Stimulated activated naive CD8-positive, alpha-beta T cell treated with anti-CD3 and anti-CD28 coated beads, Interleukin-15, Interleukin-2, amounts not matched to agents 100 ng/mL and 50 ng/mL, for 24 hours (primary cell): Measurements from ENCODE around the gene SHISAL2A.
"Not testable (repeated sequence)": the region's sequence is repeated elsewhere in the genome, so short reads cannot be mapped to it uniquely, and the experiment has no call there.

ENCODE experiments used
- H3K27ac Mint-ChIP-seq: one replicate; pipeline ENCODE4 v1.8.0; 2021; ENCODE audit warnings: mild to moderate bottlenecking, mixed read lengths
- H3K27me3 Mint-ChIP-seq: one replicate; pipeline ENCODE4 v1.8.0; 2021; ENCODE audit warnings: mixed read lengths
- H3K36me3 Mint-ChIP-seq: one replicate; pipeline ENCODE4 v1.8.0; 2021; ENCODE audit warnings: low read depth, mixed read lengths
- H3K4me1 Mint-ChIP-seq: one replicate; pipeline ENCODE4 v1.8.0; 2021; ENCODE audit warnings: low read depth, mixed read lengths
- H3K4me3 Mint-ChIP-seq: one replicate; pipeline ENCODE4 v1.8.0; 2021; ENCODE audit warnings: mild to moderate bottlenecking, mixed read lengths
- H3K9me3 Mint-ChIP-seq: one replicate; pipeline ENCODE4 v1.8.0; 2021; ENCODE audit warnings: mixed read lengths

SHISAL2A gene

DNA sequence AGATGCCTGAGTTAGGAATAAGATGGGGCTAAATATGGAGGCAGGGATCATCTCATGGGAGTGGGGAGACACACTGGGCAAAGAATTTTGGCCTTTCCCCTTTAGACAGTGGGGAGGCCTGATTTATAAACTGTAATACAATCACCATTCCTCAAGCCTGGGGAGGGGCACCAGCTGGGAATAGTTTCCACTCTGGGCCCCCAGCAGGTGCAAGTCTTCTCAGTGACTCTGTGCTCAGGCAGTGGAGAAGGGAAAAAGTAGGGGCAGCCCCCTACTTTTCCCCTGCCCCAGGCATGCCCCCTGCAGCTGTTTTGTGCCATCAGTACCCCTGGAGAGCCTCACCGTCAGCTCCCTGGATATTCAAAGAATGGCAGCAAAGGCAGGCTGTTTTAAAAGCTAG is 46.1 kb downstream of the SHISAL2A start:
- Mint-ChIP-seq H3K27ac (no peak overlapping the region), H3K4me1 (peaks cover 6% of the 10 kb centered on the region), H3K27me3 (no peaks in the 10 kb centered on the region), H3K4me3 (no peak overlapping the region), H3K9me3 (no peaks in the 10 kb centered on the region), H3K36me3 (peaks cover 7% of the 10 kb centered on the region)

GRCh38 chr1:52679498-52679897 is 46.5 kb downstream of the SHISAL2A start:
- H3K4me1 Mint-ChIP-seq = peaks cover 5% of the 10 kb centered on the region

GRCh38 chr1:52680353-52680752 is 47.4 kb downstream of the SHISAL2A start:
- Mint-ChIP-seq H3K27ac (no peak overlapping the region), H3K27me3 (no peaks in the 10 kb centered on the region)

More at GRCh38 chr1:52679498-52679897, 46.5 kb downstream of the SHISAL2A start:
- Mint-ChIP-seq H3K4me3 (no peak overlapping the region), H3K36me3 (peaks cover 10% of the 10 kb centered on the region), H3K9me3 (no peaks in the 10 kb centered on the region), H3K27me3 (no peaks in the 10 kb centered on the region), H3K27ac (no peak overlapping the region)

DNA sequence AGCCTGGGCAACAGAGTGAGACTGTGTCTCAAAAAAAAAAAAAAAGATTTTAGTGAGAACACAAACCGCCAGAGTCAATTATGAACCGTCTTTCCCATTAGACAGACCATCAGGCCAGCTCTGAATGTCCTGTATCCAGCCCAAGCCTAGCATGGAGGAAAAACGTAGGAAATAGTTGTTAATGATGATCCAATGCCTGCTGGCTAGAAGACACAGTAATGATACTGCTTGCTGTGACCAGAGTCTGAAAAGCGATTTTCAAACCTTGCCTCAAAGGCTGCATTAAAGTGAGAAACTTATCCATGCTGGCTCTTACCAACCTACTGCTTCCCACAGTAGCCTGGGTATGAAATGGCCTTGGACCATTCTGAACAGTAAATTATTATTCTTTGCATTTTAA is 48.2 kb downstream of the SHISAL2A start:
- Mint-ChIP-seq H3K9me3 (no peaks in the 10 kb centered on the region), H3K4me1 (peaks cover 3% of the 10 kb centered on the region), H3K27ac (no peak overlapping the region), H3K27me3 (no peaks in the 10 kb centered on the region), H3K36me3 (peaks cover 21% of the 10 kb centered on the region), H3K4me3 (no peak overlapping the region)

More at GRCh38 chr1:52680353-52680752, 47.4 kb downstream of the SHISAL2A start:
- peaks cover 17% of the 10 kb centered on the region for H3K36me3 Mint-ChIP-seq
- H3K9me3 Mint-ChIP-seq = no peaks in the 10 kb centered on the region
- no peaks in the 10 kb centered on the region for H3K4me1 Mint-ChIP-seq
- H3K4me3 Mint-ChIP-seq = no peak overlapping the region

DNA sequence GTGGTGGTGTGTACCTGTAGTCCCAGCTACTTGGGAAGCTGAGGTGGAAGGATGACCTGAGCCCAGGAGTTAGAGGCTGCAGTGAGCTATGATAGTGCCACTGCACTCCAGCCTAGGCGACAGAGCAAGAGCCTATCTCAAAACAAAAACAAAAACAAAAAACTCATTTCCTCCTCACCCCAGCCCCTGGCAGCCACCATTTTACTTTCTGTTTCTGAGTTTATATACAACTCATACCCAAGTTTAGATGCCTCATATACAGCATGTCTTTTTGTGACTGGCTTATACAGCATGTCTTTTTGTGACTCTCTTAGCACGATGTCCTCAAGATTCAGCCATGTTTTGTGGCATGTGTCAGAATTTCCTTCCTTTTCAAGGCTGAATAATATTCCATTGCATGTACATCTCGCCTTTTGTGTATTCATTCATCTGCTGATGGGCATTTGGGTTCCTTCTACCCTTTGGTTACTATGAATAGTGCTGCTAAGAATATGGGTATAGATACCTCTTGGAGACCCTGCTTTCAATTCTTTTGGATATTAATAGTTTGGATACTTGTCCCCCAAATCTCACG is 50.5 kb downstream of the SHISAL2A start:
- peaks cover 15% of the 10 kb centered on the region for H3K4me1 Mint-ChIP-seq
- no peaks in the 10 kb centered on the region for H3K27me3 Mint-ChIP-seq
- H3K36me3 Mint-ChIP-seq = peaks cover 39% of the 10 kb centered on the region
- no peaks in the 10 kb centered on the region for H3K9me3 Mint-ChIP-seq
- no peak overlapping the region for H3K27ac Mint-ChIP-seq
- H3K4me3 Mint-ChIP-seq = no peak overlapping the region

GRCh38 chr1:52684545-52684944 is 51.6 kb downstream of the SHISAL2A start:
- no peak overlapping the region for H3K4me3 Mint-ChIP-seq
- H3K4me1 Mint-ChIP-seq = peaks cover 15% of the 10 kb centered on the region
- H3K27ac Mint-ChIP-seq = no peak overlapping the region
- H3K36me3 Mint-ChIP-seq = peaks cover 48% of the 10 kb centered on the region
- no peaks in the 10 kb centered on the region for H3K9me3 Mint-ChIP-seq
- H3K27me3 Mint-ChIP-seq = no peaks in the 10 kb centered on the region

GRCh38 chr1:52686261-52686751 is 53.3 kb downstream of the SHISAL2A start:
- H3K4me1 Mint-ChIP-seq = peaks cover 15% of the 10 kb centered on the region
- H3K4me3 Mint-ChIP-seq = peak overlapping the region; percentile 8
- not testable (repeated sequence) for H3K9me3 Mint-ChIP-seq, H3K27me3 Mint-ChIP-seq
- H3K27ac Mint-ChIP-seq = peak overlapping the region; percentile 69
- H3K36me3 Mint-ChIP-seq = peaks cover 58% of the 10 kb centered on the region

GRCh38 chr1:52686830-52687229 is 53.9 kb downstream of the SHISAL2A start:
- Mint-ChIP-seq H3K27ac (no peak overlapping the region), H3K4me1 (peaks cover 15% of the 10 kb centered on the region), H3K9me3 (no peaks in the 10 kb centered on the region), H3K4me3 (no peak overlapping the region), H3K27me3 (no peaks in the 10 kb centered on the region), H3K36me3 (peaks cover 61% of the 10 kb centered on the region)

DNA sequence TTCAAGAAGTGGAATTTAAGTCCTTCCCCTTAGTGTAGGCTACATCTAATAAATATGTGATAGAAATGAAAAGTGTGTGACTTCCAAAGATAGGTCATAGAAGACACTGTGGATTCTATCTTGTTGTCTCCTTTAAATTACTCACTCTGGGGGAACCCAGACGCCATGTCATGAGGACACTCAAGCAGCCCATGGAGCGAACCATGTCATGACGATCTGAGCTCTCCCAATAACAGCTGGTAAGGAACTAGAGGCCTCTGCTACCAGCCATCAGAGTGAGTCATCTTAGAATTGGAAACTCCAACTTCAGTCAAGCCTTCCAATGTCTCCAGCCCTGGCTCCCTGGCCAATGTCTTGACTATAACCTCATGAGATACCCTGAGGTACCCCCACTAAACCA is 58.9 kb downstream of the SHISAL2A start:
- peaks cover 21% of the 10 kb centered on the region for H3K4me1 Mint-ChIP-seq
- no peak overlapping the region for H3K4me3 Mint-ChIP-seq
- H3K27ac Mint-ChIP-seq = no peak overlapping the region

GRCh38 chr1:52692697-52693096 is 59.7 kb downstream of the SHISAL2A start:
- no peak overlapping the region for H3K27ac Mint-ChIP-seq
- no peaks in the 10 kb centered on the region for H3K27me3 Mint-ChIP-seq
- no peak overlapping the region for H3K4me3 Mint-ChIP-seq
- peaks cover 70% of the 10 kb centered on the region for H3K36me3 Mint-ChIP-seq
- H3K9me3 Mint-ChIP-seq = no peaks in the 10 kb centered on the region
- H3K4me1 Mint-ChIP-seq = peaks cover 23% of the 10 kb centered on the region

More for the DNA sequence above, 58.9 kb downstream of the SHISAL2A start:
- Mint-ChIP-seq H3K36me3 (peaks cover 71% of the 10 kb centered on the region), H3K27me3 (no peaks in the 10 kb centered on the region), H3K9me3 (no peaks in the 10 kb centered on the region)

DNA sequence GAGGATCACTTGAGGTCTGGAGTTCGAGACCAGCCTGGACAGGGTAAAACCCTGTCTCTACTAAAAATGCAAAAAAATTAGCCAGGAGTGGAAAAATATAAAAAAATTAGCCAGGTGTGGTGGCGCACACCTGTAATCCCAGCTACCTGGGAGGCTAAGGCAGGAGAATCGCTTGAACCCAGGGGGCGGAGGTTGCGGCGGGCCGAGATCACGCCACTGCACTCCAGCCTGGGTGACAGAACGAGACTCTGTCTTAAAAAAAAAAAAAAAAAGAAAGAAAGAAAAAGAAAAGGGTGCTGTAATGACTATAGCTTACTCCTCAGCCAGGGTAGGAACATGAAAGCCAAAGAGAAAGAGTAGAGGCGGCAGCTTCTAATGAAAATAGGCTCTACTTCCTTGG is 60.4 kb downstream of the SHISAL2A start:
- peaks cover 27% of the 10 kb centered on the region for H3K4me1 Mint-ChIP-seq
- H3K27ac Mint-ChIP-seq, H3K4me3 Mint-ChIP-seq, H3K27me3 Mint-ChIP-seq, H3K9me3 Mint-ChIP-seq: not testable (repeated sequence)
- peaks cover 65% of the 10 kb centered on the region for H3K36me3 Mint-ChIP-seq

GRCh38 chr1:52693843-52694242 is 60.9 kb downstream of the SHISAL2A start:
- no peak overlapping the region for H3K27ac Mint-ChIP-seq

DNA sequence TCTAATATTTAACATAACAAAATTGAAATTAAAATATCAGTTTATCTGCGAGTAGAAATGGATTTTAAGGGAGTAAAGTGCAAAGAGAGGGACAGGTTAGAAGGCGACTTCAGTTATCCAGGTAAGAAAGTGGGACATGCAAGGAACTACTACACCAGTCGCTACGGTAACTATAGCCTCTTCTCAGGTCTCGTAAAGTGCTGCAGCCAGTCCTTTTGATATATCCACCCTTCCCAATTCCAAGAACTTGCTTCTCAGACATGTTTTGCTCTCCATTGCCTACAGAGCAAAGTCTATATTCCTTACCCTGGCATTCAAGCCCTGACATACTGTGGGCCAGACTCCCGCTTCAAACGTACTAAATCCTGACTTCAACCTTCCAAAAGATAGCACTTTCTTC is 62.7 kb downstream of the SHISAL2A start:
- Mint-ChIP-seq H3K27me3 (no peaks in the 10 kb centered on the region), H3K4me1 (peaks cover 32% of the 10 kb centered on the region), H3K4me3 (no peak overlapping the region), H3K36me3 (peaks cover 50% of the 10 kb centered on the region), H3K27ac (peak overlapping the region; percentile 74), H3K9me3 (no peaks in the 10 kb centered on the region)

More at GRCh38 chr1:52693843-52694242, 60.9 kb downstream of the SHISAL2A start:
- Mint-ChIP-seq H3K9me3 (no peaks in the 10 kb centered on the region), H3K27me3 (no peaks in the 10 kb centered on the region), H3K4me1 (peaks cover 31% of the 10 kb centered on the region), H3K4me3 (no peak overlapping the region), H3K36me3 (peaks cover 60% of the 10 kb centered on the region)

DNA sequence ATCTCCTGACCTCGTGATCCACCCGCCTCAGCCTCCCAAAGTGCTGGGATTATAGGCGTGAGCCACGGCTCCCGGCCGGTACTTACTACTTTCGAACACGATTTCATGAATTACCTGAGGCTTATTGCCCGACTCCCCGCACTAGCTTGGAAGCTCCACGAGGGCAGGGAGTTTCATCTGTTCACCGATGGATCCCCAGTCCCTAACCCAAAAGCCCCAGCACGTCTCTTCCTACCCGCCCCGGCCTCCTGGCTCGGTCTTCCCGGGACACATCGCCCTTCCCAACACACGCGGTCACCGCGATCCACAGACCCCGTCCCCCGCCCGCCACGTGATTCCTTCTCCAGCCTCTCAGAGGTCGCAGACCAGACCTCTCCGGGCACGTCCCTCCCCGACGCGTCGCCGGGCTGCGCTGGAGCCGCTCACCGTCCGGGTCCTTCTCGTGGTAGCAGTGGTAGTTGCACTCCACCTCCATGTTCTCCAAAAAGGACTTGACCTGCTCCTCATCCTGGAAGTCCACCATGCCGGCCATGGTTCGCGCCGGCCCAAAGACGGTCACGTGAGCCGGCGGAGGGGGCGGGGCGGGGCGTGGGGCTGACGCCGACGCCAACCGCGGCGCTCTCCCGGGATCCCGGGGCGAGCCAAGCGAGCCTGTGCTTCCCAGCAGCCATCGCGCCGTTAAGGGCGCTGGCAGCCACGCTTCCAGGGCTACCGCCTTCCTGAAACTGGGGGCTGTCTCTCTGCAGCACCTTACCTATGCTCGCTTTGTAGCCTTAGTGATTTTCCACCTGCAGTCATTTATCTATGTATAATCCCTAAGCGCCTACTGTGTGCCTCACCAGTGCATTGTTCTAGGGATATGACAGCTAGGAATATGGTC is 65.1 kb downstream of the SHISAL2A start, which contains the start of gene COA7:
TSS of gene COA7 (minus strand) at position 553 of the 880 bp plus-strand sequence. CDS start at position 532, 21 bp downstream.
- H3K27me3 Mint-ChIP-seq = no peaks in the 10 kb centered on the region
- H3K4me1 Mint-ChIP-seq = peaks cover 37% of the 10 kb centered on the region
- peak within 1 kb of the TSS; percentile 96 for H3K27ac Mint-ChIP-seq
- no peaks in the 10 kb centered on the region for H3K9me3 Mint-ChIP-seq
- H3K36me3 Mint-ChIP-seq = peaks cover 30% of the 10 kb centered on the region
- H3K4me3 Mint-ChIP-seq = peak within 1 kb of the TSS; percentile 95
